ENCODE results near the gene CDHR2.

Gene CDHR2

GRCh38 chr5:176625512-176625911, 76.4 kb downstream of the CDHR2 start:
- DNase-seq = no peak

GRCh38 chr5:176625966-176626875, 77.1 kb downstream of the CDHR2 start:
- DNase-seq = no peak

- no peak for DNase-seq
Measured at GRCh38 chr5:176626876-176627236, 77.7 kb downstream of the CDHR2 start.

- no peak for DNase-seq
Measured at GRCh38 chr5:176627582-176627981, 78.4 kb downstream of the CDHR2 start.

- DNase-seq = no peak
Measured at GRCh38 chr5:176628406-176629228, 79.5 kb downstream of the CDHR2 start.

- no peak for DNase-seq
Measured at GRCh38 chr5:176629317-176629852, 80.2 kb downstream of the CDHR2 start.

- DNase-seq = peak; percentile 57
Measured at GRCh38 chr5:176629853-176630680, 80.9 kb downstream of the CDHR2 start, which contains the start of the genes EIF4E1B and SNCB. Gene EIF4E1B (plus strand): TSS chr5:176630675. CDS start chr5:176642788, 12,113 bp downstream. Gene SNCB (minus strand): TSS chr5:176630534. CDS start chr5:176629654, 880 bp downstream.

GRCh38 chr5:176630681-176631222, 81.6 kb downstream of the CDHR2 start:
- no peak for DNase-seq

GRCh38 chr5:176631383-176632200, 82.5 kb downstream of the CDHR2 start:
- DNase-seq = no peak

GRCh38 chr5:176632745-176633144, 83.6 kb downstream of the CDHR2 start:
- DNase-seq = no peak

GRCh38 chr5:176633598-176633997, 84.5 kb downstream of the CDHR2 start:
- DNase-seq = no peak

- no peak for DNase-seq
Measured at GRCh38 chr5:176636426-176636825, 87.3 kb downstream of the CDHR2 start.

- DNase-seq = no peak
Measured at GRCh38 chr5:176637556-176637955, 88.4 kb downstream of the CDHR2 start.

GRCh38 chr5:176638437-176638836, 89.3 kb downstream of the CDHR2 start:
- DNase-seq = no peak

GRCh38 chr5:176639208-176639607, 90.1 kb downstream of the CDHR2 start:
- DNase-seq = no peak

- no peak for DNase-seq
Measured at GRCh38 chr5:176639981-176640380, 90.8 kb downstream of the CDHR2 start.

- no peak for DNase-seq
Measured at GRCh38 chr5:176640616-176641015, 91.5 kb downstream of the CDHR2 start.

GRCh38 chr5:176642675-176643490, 93.7 kb downstream of the CDHR2 start:
- DNase-seq = no peak

- no peak for DNase-seq
Measured at GRCh38 chr5:176643491-176644219, 94.5 kb downstream of the CDHR2 start.

GRCh38 chr5:176644294-176644693, 95.2 kb downstream of the CDHR2 start:
- DNase-seq = no peak
